ENCODE measurements around the gene SLCO2A1.

Gene SLCO2A1

DNA sequence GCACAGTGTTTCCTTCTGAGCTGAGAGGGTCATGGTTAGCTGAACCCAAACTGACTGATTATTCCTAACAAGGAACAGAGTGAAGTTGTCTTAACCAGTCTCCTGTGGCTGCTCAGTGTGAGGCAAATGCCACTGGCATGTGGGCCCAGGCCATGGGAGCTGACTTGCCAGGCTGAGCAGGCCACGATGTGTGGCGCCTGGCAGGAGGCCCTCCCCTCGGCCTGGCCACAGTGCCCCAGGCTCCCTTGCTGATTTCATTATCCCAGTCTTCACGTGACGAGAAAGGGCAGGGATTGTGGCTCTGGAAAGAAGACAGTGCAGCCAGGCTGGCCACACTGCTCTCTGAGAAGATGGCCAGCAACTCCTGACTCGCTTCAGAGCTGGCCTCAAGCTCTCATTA, 58.8 kb downstream of the SLCO2A1 start:
- Histone ChIP-seq H3K27me3 (replicated peaks; ENCODE audit: control insufficient read depth, insufficient read depth, low read length, poor library complexity, severe bottlenecking) (no peaks in the 10 kb centered on the region), H3K9me3 (ENCODE audit: control insufficient read depth, low read length) (no peaks in the 10 kb centered on the region), H3K4me1 (ENCODE audit: control insufficient read depth, insufficient read depth, low read length, poor library complexity, severe bottlenecking) (no peaks in the 10 kb centered on the region), H3K4me3 (ENCODE audit: insufficient read depth, low read depth, low read length, poor library complexity, severe bottlenecking) (no peak overlapping the region), H3K27ac (ENCODE audit: insufficient read depth, low read length, poor library complexity, severe bottlenecking) (no peak overlapping the region), H3K36me3 (ENCODE audit: control insufficient read depth, insufficient read depth, low read length) (no peaks in the 10 kb centered on the region)
- DNase-seq: no peak

- H3K4me3 ChIP-seq (ENCODE audit: insufficient read depth, low read depth, low read length, poor library complexity, severe bottlenecking): no peak overlapping the region
- DNase-seq: no peak
- H3K27ac ChIP-seq (ENCODE audit: insufficient read depth, low read length, poor library complexity, severe bottlenecking): no peak overlapping the region
- H3K4me1 ChIP-seq (ENCODE audit: control insufficient read depth, insufficient read depth, low read length, poor library complexity, severe bottlenecking): no peaks in the 10 kb centered on the region
- H3K9me3 ChIP-seq (ENCODE audit: control insufficient read depth, low read length): no peaks in the 10 kb centered on the region
- no peaks in the 10 kb centered on the region for H3K27me3 ChIP-seq (replicated peaks; ENCODE audit: control insufficient read depth, insufficient read depth, low read length, poor library complexity, severe bottlenecking)
- no peaks in the 10 kb centered on the region for H3K36me3 ChIP-seq (ENCODE audit: control insufficient read depth, insufficient read depth, low read length)
These were observed 59.4 kb downstream of the SLCO2A1 start for GRCh38 chr3:133970339-133970738.

GRCh38 chr3:133967992-133968892, 61.5 kb downstream of the SLCO2A1 start:
- H3K27me3 ChIP-seq (replicated peaks; ENCODE audit: control insufficient read depth, insufficient read depth, low read length, poor library complexity, severe bottlenecking): no peaks in the 10 kb centered on the region
- H3K36me3 ChIP-seq (ENCODE audit: control insufficient read depth, insufficient read depth, low read length): no peaks in the 10 kb centered on the region
- no peaks in the 10 kb centered on the region for H3K4me1 ChIP-seq (ENCODE audit: control insufficient read depth, insufficient read depth, low read length, poor library complexity, severe bottlenecking)
- no peak for DNase-seq
- H3K9me3 ChIP-seq (ENCODE audit: control insufficient read depth, low read length): no peaks in the 10 kb centered on the region
- H3K27ac ChIP-seq (ENCODE audit: insufficient read depth, low read length, poor library complexity, severe bottlenecking): no peak overlapping the region
- H3K4me3 ChIP-seq (ENCODE audit: insufficient read depth, low read depth, low read length, poor library complexity, severe bottlenecking): no peak overlapping the region

- H3K27ac ChIP-seq (ENCODE audit: insufficient read depth, low read length, poor library complexity, severe bottlenecking): no peak overlapping the region
- H3K9me3 ChIP-seq (ENCODE audit: control insufficient read depth, low read length): no peaks in the 10 kb centered on the region
- DNase-seq: no peak
- H3K36me3 ChIP-seq (ENCODE audit: control insufficient read depth, insufficient read depth, low read length): no peaks in the 10 kb centered on the region
- no peaks in the 10 kb centered on the region for H3K27me3 ChIP-seq (replicated peaks; ENCODE audit: control insufficient read depth, insufficient read depth, low read length, poor library complexity, severe bottlenecking)
- no peaks in the 10 kb centered on the region for H3K4me1 ChIP-seq (ENCODE audit: control insufficient read depth, insufficient read depth, low read length, poor library complexity, severe bottlenecking)
- H3K4me3 ChIP-seq (ENCODE audit: insufficient read depth, low read depth, low read length, poor library complexity, severe bottlenecking): no peak overlapping the region
These were observed 62.8 kb downstream of the SLCO2A1 start for GRCh38 chr3:133966954-133967353.

DNA sequence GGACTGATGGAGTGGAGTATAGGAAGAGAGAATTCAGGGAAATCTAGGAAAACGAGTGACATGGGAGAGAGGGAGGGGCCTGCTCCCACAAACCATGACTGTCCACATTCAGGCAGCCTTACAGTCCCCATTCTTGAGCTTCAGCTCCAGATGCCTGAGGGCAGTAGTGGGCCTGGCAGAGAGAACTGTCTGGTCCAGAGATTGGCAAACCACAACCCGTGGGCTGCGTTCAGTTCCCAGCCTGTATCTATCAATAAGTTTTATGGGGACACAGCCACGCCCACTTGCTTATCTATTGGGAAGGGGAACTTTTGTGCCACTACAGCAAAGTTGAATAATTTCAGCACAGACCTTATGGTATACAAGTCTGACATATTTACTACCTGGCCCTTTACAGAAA, 63.8 kb downstream of the SLCO2A1 start:
- Histone ChIP-seq H3K4me3 (ENCODE audit: insufficient read depth, low read depth, low read length, poor library complexity, severe bottlenecking) (no peak overlapping the region), H3K4me1 (ENCODE audit: control insufficient read depth, insufficient read depth, low read length, poor library complexity, severe bottlenecking) (no peaks in the 10 kb centered on the region), H3K36me3 (ENCODE audit: control insufficient read depth, insufficient read depth, low read length) (no peaks in the 10 kb centered on the region), H3K27ac (ENCODE audit: insufficient read depth, low read length, poor library complexity, severe bottlenecking) (no peak overlapping the region), H3K9me3 (ENCODE audit: control insufficient read depth, low read length) (no peaks in the 10 kb centered on the region), H3K27me3 (replicated peaks; ENCODE audit: control insufficient read depth, insufficient read depth, low read length, poor library complexity, severe bottlenecking) (no peaks in the 10 kb centered on the region)
- no peak for DNase-seq

GRCh38 chr3:133965013-133965570, 64.6 kb downstream of the SLCO2A1 start:
- no peak for DNase-seq
- Histone ChIP-seq H3K9me3 (ENCODE audit: control insufficient read depth, low read length) (no peaks in the 10 kb centered on the region), H3K4me3 (ENCODE audit: insufficient read depth, low read depth, low read length, poor library complexity, severe bottlenecking) (no peak overlapping the region), H3K36me3 (ENCODE audit: control insufficient read depth, insufficient read depth, low read length) (no peaks in the 10 kb centered on the region), H3K4me1 (ENCODE audit: control insufficient read depth, insufficient read depth, low read length, poor library complexity, severe bottlenecking) (no peaks in the 10 kb centered on the region), H3K27me3 (replicated peaks; ENCODE audit: control insufficient read depth, insufficient read depth, low read length, poor library complexity, severe bottlenecking) (no peaks in the 10 kb centered on the region), H3K27ac (ENCODE audit: insufficient read depth, low read length, poor library complexity, severe bottlenecking) (no peak overlapping the region)

GRCh38 chr3:133964547-133964946, 65.2 kb downstream of the SLCO2A1 start:
- H3K27me3 ChIP-seq (replicated peaks; ENCODE audit: control insufficient read depth, insufficient read depth, low read length, poor library complexity, severe bottlenecking): no peaks in the 10 kb centered on the region
- DNase-seq: no peak
- H3K9me3 ChIP-seq (ENCODE audit: control insufficient read depth, low read length): no peaks in the 10 kb centered on the region
- no peak overlapping the region for H3K4me3 ChIP-seq (ENCODE audit: insufficient read depth, low read depth, low read length, poor library complexity, severe bottlenecking)
- no peaks in the 10 kb centered on the region for H3K4me1 ChIP-seq (ENCODE audit: control insufficient read depth, insufficient read depth, low read length, poor library complexity, severe bottlenecking)
- H3K27ac ChIP-seq (ENCODE audit: insufficient read depth, low read length, poor library complexity, severe bottlenecking): no peak overlapping the region
- H3K36me3 ChIP-seq (ENCODE audit: control insufficient read depth, insufficient read depth, low read length): no peaks in the 10 kb centered on the region

DNA sequence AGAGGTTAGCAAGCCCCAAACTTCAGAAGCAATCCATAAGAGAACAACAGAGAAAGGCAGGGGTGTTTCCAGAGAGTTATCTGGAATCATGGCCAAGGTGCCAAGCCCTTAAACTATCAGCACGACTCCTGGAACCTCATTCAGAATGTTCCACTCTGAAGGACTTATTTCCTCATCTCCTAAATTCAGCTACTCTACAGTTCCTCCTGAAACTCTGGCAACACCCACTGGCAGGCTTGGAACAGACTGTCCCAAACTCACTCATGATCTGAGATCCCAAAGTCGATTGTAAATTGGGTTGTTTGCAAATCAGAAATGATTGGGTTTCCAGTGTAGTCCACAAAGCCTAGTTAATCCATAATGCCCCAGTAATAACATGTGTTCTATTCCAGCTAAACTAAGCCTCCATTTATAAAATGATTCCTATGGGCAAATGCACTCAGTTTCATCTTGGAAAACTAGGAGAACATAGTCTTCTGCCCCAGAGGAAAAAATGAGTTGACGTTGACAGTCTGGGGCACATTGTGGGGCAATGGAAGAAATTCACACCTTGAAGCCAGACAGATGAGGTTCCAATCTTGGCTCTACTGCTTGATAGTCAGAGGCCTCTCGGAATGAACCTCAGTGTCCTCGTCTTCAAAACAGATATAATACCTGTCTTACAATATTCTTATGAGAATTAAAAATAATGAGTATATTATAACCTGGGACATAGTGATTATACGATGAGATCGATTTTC, 65.9 kb downstream of the SLCO2A1 start:
- Histone ChIP-seq H3K9me3 (ENCODE audit: control insufficient read depth, low read length) (no peaks in the 10 kb centered on the region), H3K27me3 (replicated peaks; ENCODE audit: control insufficient read depth, insufficient read depth, low read length, poor library complexity, severe bottlenecking) (no peaks in the 10 kb centered on the region), H3K4me1 (ENCODE audit: control insufficient read depth, insufficient read depth, low read length, poor library complexity, severe bottlenecking) (no peaks in the 10 kb centered on the region), H3K36me3 (ENCODE audit: control insufficient read depth, insufficient read depth, low read length) (no peaks in the 10 kb centered on the region), H3K27ac (ENCODE audit: insufficient read depth, low read length, poor library complexity, severe bottlenecking) (no peak overlapping the region), H3K4me3 (ENCODE audit: insufficient read depth, low read depth, low read length, poor library complexity, severe bottlenecking) (no peak overlapping the region)
- DNase-seq: no peak

DNA sequence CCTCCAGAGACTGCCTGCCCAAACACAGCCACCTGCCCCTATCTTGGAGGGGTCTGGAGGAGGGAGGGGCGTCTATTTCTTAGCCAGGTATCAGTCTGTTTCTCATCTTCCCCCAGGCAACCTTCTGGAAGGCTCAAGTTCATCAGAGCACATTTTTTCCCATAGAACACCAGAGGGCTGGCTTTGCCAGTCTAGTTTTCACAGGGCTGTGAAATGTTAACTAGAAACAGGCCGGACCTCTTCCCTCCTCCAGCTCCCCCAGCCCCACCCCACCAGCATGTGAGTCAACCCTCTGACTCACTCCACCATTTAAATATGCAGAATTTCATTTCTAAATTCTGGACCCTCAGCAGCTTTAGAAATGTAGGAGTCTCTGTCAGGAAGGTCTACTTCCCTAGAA, 66.9 kb downstream of the SLCO2A1 start:
- Histone ChIP-seq H3K4me3 (ENCODE audit: insufficient read depth, low read depth, low read length, poor library complexity, severe bottlenecking) (no peak overlapping the region), H3K9me3 (ENCODE audit: control insufficient read depth, low read length) (no peaks in the 10 kb centered on the region), H3K27ac (ENCODE audit: insufficient read depth, low read length, poor library complexity, severe bottlenecking) (no peak overlapping the region), H3K36me3 (ENCODE audit: control insufficient read depth, insufficient read depth, low read length) (no peaks in the 10 kb centered on the region), H3K4me1 (ENCODE audit: control insufficient read depth, insufficient read depth, low read length, poor library complexity, severe bottlenecking) (no peaks in the 10 kb centered on the region), H3K27me3 (replicated peaks; ENCODE audit: control insufficient read depth, insufficient read depth, low read length, poor library complexity, severe bottlenecking) (no peaks in the 10 kb centered on the region)
- DNase-seq: no peak

All from effector memory CD4-positive, alpha-beta T cell (primary cell).